Transverse colon (tissue), 3 donors: Measurements from ENCODE around the gene CDC42EP5.

Source experiments
- POLR2A ChIP-seq: fragments of 450-650 bp; IDR thresholded peaks from one replicate; pipeline ENCODE4 v1.6.1; 2016; ENCODE audit warnings: antibody characterized with exemption, mild to moderate bottlenecking, moderate library complexity
- TF ChIP-seq, protein P1 (sequence below), 5 experiments: fragments of 200-600 bp in 3 of 5; fragments of 450-650 bp in 2 of 5; sonication (generic) in 3 of 5; IDR thresholded peaks; 1 replicate in 2 of 5; 2 replicates in 3 of 5; pipeline ENCODE4 v1.5.1; 2016 to 2017; ENCODE audit warnings: antibody characterized with exemption in 5 of 5, inconsistent platforms in 3 of 5, mild to moderate bottlenecking in 2 of 5, moderate library complexity in 1 of 5

DNA sequence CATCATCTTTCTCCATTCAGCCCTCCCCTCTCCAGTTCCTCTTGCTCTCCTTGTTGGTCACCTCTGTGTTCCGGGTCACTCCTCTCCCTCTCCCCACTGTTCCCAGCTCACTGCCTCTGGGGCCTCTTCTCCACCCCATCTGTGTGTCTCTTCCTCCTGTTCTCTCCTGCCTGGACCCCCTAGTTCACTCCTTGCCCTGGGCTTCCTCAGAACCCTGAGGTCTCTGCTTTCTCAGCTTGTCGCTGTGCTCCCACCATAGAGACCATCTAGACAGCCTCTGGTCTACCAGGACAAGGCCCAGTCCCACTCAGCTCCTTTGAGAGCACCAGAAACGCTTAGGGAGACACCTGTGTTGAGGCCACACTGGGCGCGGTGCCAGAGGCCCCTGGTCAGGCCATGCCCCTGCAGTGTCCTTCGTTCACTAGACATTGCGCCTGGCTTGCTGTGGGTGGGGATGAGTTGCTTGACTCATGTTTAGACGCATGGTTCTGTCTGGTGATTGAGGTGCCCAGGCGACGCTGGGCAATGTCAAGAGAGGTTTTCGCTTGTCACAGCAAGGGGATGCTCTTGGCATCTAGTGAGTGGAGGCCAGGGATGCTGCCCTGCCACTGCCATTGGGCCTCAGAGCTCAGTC is 14.3 kb downstream of the CDC42EP5 start:
- TF ChIP-seq, protein P1, sequence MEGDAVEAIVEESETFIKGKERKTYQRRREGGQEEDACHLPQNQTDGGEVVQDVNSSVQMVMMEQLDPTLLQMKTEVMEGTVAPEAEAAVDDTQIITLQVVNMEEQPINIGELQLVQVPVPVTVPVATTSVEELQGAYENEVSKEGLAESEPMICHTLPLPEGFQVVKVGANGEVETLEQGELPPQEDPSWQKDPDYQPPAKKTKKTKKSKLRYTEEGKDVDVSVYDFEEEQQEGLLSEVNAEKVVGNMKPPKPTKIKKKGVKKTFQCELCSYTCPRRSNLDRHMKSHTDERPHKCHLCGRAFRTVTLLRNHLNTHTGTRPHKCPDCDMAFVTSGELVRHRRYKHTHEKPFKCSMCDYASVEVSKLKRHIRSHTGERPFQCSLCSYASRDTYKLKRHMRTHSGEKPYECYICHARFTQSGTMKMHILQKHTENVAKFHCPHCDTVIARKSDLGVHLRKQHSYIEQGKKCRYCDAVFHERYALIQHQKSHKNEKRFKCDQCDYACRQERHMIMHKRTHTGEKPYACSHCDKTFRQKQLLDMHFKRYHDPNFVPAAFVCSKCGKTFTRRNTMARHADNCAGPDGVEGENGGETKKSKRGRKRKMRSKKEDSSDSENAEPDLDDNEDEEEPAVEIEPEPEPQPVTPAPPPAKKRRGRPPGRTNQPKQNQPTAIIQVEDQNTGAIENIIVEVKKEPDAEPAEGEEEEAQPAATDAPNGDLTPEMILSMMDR (IDR thresholded peaks at IDR 0.05), result no peak
- TF ChIP-seq POLR2A, result no peak
